Ovary (tissue), 3 donors: ENCODE measurements around the gene CEP152.

Experiments used
- CTCF ChIP-seq, 3 donors: fragments of 450-650 bp in 2 of 3; fragments of 200-600 bp in 1 of 3; IDR thresholded peaks; one replicate each; pipeline versions ENCODE4 v1.5.1 to v1.8.0; 2016 to 2022; ENCODE audit warnings: antibody characterized with exemption in 3 of 3, mild to moderate bottlenecking in 1 of 3
- EP300 ChIP-seq: sonication (generic); formaldehyde crosslinking; IDR thresholded peaks from one replicate; pipeline ENCODE4 v1.6.1; 2017; ENCODE audit warnings: antibody characterized with exemption
- POLR2A ChIP-seq: fragments of 450-650 bp; IDR thresholded peaks from one replicate; pipeline ENCODE4 v1.6.1; 2017; ENCODE audit warnings: antibody characterized with exemption, mild to moderate bottlenecking, moderate library complexity
- donor health status: DM: no; HTN: no; CAD: no.

- TF ChIP-seq POLR2A (no peak), CTCF (IDR thresholded peaks at IDR 0.05) (no peak), EP300 (no peak)
These were observed 77.3 kb downstream of the CEP152 start for GRCh38 chr15:48733615-48734014.
